Stomach (tissue), 4 donors: ENCODE measurements around the gene SLC12A3.

ENCODE experiments used
- CTCF ChIP-seq, 7 experiments: fragments of 450-650 bp in 4 of 7; fragments of 200-600 bp in 3 of 7; sonication (generic) in 3 of 7; IDR thresholded peaks; one replicate each; pipeline ENCODE4 v1.5.1; 2016 to 2019; ENCODE audit warnings: antibody characterized with exemption in 7 of 7, control low read depth in 2 of 7, mild to moderate bottlenecking in 1 of 7
- EP300 ChIP-seq: sonication (generic); formaldehyde crosslinking; IDR thresholded peaks from one replicate; pipeline ENCODE4 v1.6.1; 2017; ENCODE audit warnings: antibody characterized with exemption
- POLR2A ChIP-seq, 4 donors: fragments of 450-650 bp; IDR thresholded peaks; one replicate each; pipeline ENCODE4 v1.6.1; 2016; ENCODE audit warnings: antibody characterized with exemption in 4 of 4, control low read depth in 2 of 4, mild to moderate bottlenecking in 1 of 4, moderate library complexity in 1 of 4

GRCh38 chr16:56896244-56896643, 31.2 kb downstream of the SLC12A3 start:
- TF ChIP-seq CTCF (IDR thresholded peaks at IDR 0.05) (no peak), POLR2A (IDR thresholded peaks at IDR 0.05) (no peak), EP300 (no peak)
